C4-2B (cell line): ENCODE results near the gene SULT4A1.

Experiments
- CTCF ChIP-seq: fragments of 450-650 bp; conservative IDR thresholded peaks from 2 replicates; pipeline ENCODE4 v1.5.1; 2017; ENCODE audit warnings: mild to moderate bottlenecking
- ZFX ChIP-seq: fragments of 450-650 bp; IDR thresholded peaks from 2 replicates; pipeline ENCODE4 v1.6.1; 2017

DNA sequence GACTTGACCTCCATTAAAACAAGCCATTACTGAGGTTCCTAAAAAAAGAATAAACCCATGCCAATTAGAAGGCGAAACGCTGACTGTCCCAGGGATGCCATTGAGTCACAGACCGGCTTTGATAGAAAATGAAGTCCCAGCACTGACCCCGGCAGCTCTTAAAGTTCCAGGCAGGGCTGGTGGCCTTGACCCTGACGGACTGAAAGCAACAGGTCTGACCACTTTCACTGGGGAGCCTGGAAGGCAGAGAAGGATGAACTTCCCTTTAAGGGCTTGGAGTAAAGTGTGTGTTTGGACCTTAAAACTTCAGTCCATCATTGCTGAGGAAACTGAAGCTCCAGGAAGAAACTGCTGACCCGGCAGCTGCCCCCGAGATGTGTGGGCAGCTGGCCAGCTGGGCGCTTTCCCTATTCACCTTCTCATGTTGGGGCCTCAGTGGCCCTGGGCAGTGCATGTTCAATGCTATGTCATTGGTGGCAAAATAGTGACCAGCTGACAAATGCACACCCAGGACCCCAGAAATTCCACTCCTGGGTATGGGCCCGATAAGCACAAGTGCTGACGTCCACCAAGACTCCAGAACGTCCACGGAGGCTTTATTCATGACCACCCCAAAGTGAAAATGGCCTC lies 31.3 kb downstream of the SULT4A1 start:
- TF ChIP-seq CTCF = no peak
- TF ChIP-seq ZFX = no peak
